GM21423 (cell line): ENCODE measurements around the gene MEOX2.

Source experiments
- ATAC-seq: cut with Tn5 transposase; IDR thresholded peaks from one replicate; pipeline ENCODE4 v1.9.1; 2021; ENCODE audit warnings: mild to moderate bottlenecking, moderate library complexity; ENCODE audit not compliant: unreplicated experiment

The MEOX2 gene

DNA sequence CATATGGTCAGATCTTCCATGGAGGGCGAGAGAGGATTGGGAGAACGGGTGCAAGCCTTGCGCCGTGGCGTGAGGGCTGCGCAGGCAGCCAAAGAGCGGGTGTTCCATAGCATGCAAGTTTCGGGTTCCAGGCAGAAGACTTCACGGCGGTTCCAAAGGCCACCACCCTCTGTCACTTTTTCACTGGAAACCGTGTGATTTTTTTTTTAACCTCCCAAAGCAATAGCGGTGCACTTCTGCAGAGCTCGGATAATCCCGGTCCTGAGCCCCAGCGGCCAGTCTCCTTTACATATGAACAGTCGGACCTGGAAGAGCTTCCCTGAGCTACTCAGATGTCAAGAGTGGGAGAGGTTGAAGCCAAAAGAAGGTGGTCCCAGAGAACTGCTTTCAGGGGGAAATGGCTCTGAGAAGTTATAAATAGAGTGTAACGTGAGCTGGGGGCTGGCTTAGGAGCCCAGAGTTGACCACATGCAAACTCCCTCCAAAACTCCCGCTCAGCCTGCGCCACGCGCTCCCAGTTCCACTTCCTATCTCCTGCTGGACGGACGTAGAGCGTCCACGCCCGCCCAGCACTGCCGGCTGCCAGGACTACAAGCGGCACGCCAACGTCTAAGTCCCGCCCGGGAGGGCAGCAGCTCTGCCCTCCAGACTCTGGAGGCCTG lies at the start of gene MEOX2:
TSS of gene MEOX2 (minus strand) at position 389 of the 662 bp plus-strand sequence. CDS start at position 108, 281 bp downstream.
- ATAC-seq: no peak

DNA sequence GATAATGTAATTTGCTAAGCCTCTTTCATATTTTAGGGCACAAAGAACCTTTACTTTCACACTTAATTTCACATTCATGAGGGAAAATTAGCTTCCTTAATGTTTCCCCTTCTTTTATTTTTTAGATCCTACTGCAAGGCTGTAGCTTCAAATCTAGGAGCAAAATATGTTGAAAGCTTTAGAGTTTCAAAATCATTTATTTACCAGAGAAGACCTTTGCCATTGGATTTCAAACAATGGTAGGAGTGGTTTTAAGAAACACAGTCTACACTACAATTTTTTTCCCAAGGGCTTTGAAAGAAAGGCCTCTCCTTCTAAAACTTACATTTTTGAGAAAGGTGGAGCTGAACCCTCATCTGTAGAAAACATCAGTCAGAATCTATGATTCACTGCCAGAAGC lies 43.3 kb upstream of the MEOX2 start:
- ATAC-seq: no peak

DNA sequence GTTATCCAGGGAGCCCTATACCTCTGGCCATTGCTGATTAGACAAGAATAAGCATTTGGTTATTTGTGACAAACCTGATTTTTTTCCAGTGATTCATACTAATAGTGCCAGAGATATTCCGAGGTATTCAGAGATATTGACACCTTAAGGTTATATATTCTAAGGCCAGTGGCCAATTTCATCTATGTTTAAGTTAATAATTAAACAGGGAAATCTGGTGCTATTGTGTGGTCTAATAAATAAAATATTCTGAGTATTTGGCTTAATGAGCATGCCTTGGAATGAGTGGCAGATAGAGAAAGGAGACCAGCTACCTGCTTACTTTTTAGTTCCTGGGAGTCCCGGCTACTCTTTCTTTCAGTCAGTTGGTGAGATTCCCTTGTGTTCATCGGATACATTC lies 38.6 kb upstream of the MEOX2 start:
- no peak for ATAC-seq

DNA sequence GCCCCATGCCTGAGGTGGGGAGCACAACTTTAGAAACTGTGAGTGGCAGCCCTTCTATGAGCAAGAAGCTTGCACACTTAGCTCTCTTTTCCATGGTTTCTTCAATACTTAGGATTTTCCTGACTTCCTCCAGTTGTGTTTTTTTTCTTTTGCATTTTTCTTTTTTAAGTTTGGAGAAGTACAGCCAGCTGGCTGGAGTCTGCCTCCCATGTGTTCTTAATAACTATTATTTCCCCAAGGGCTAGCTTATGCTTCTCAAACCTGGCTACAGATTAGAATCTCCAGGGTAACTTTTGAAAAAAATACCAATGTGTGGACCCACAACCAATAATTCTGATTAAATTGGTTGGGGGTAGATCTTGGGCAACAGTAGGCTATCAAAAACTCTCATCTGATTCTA lies 37.4 kb upstream of the MEOX2 start:
- no peak for ATAC-seq

DNA sequence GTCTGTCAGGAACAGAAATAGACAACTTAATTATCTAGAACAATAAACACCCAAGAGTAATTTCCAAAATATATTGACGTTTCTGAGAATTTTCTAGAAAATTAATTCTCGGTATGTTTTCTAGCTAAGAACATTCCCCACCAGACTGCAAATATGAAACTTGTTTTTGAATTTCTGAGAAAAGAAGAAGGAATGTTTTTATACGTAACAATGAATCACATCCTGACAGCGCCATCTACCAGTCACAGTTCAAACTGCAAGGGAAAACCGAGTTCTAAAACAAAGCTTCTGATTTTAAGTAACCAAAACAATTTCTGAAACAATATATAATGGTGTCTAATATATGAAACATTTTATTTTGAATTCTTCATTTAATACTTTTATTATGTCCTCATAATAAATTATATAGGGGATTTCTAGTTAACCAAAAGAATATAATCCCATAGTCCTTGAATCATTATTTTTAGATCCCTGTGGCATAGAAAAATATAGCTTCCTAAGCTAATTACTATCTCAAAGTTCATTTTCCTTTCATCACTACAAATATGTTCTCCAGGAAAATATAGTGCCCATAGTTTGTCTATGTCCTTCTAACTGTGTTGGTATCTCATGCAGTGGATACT lies 34.5 kb upstream of the MEOX2 start:
- ATAC-seq: no peak

DNA sequence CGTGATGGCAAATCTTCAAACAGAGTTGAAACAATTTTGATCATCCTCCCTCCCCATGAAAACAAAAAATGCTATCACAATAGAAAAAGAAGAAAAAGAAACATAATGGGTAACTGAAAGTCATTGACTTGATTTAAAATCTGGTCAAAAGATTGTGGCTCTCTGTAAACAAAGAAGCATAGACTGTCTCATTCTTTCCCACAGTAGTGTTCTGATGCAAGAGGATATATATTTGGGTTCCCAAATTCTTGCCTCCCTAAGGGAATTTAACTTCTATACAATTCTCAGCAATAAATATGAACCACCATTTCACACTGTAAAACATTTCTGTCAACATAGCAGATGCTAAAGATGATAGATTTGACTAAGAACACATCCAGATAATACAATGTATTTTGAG lies 32.8 kb upstream of the MEOX2 start:
- ATAC-seq: no peak

DNA sequence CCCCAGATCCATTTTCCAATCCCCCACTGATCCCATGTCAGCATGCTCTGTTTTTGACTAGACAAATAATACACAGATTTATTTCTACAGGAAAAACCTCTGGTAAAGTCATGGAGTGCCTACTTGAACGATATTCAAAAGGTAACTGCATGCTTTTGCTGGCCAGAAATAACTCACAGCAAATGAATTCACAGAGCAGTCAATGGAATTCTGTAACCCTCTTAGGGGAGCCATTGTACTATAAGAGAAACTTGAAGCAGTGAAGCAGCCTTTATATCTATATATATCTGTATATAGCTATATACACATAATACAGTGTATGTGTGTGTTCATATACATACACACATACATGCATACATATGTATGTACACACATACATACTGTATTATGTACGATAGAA lies 29.0 kb upstream of the MEOX2 start:
- no peak for ATAC-seq

DNA sequence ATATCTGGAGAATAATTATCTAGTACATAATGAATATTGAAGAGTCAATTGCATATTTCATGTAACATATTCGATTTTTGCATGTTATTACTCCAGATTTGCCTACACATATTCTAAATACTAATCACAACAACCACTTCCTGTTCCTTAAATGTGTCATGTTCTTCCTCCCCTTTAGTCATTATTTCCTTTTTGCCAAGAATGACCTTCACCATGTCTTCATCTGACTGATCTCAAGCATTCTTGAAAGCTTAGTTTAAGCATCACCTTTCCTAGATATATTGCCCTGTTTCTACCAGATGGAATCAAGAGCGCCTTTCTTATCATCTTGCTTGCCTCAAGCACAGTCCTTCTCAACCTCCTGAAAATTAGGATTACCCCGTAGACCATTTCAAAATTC lies 23.5 kb upstream of the MEOX2 start:
- no peak for ATAC-seq

DNA sequence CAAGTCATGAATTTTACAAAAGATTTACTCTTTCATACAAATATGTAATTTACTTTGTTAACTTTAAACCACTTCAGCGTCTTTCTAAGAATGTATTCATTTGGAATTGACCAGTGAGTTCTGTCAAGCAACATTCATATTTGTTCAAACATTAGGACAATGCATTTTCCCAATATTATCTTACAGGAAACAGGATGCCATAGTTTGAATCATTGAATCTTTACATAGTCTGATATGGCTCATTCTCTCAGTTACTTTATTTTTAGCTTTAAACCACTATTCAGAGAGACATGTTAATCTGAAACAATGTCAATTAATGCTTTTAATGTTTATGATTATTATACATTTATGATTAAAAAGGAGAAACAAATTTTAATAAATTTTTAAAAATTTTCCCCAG lies 21.1 kb upstream of the MEOX2 start:
- ATAC-seq: no peak

DNA sequence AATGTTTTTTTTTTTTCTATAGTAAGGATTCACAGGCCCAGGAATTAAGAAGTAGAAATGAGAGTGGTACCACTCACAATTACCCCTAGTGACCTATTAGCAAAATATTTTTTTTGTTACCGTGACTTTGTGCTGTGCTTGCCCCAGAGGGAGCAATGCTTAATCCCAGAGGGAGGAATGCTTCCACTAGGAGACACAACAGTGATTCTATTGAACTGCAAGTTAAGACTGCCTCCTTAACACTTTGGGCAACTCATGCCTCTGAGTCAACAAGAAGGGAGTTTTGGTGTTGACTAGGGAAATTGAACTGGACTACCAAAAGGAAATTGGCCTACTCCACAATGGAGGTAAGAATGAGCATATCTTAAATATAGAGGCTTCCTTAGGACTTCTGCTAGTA lies 17.2 kb upstream of the MEOX2 start:
- no peak for ATAC-seq

DNA sequence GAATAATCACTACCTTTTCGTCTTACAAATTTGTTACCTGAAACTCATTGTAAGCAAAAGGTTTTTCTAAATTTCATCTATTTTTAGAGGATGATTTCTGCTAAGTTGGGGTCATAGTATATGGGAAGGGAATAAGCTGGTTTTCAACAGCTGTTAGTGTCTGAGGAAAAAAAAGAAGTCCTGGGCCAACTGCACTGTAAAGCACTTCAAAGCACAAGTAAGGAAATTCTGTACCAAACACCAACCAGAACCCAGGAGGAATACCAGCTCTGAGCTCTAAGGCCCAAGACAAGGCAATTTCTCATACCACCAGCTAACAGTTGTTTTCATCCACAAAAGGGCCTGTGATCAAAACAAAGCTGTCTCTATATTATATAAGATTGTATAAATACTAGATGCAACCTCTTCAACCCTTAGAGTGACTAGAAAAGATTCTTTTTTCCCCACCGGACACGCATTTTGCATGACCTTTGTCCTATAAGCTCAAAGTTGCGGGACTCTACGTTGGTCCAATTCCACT lies 6.1 kb upstream of the MEOX2 start:
- ATAC-seq: no peak

DNA sequence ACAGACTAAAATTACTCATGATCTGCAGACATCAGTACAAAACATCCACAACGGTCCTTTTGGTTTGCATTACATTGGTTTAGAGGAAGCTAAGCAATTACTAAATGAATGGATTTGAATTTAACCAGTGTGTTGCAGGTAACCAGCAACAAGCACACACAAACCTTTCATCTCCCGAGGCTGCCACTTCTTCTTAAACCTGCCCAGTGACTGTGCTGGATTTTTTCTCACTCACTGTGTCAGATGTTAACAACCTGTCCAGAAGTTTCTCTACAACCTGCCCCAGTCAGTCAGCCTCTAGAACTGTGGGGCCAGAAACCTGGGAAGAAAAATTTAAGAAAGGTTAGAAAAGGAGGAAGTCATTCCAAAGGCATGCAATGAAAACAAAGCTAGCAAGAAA lies 2.4 kb upstream of the MEOX2 start:
- ATAC-seq: no peak

DNA sequence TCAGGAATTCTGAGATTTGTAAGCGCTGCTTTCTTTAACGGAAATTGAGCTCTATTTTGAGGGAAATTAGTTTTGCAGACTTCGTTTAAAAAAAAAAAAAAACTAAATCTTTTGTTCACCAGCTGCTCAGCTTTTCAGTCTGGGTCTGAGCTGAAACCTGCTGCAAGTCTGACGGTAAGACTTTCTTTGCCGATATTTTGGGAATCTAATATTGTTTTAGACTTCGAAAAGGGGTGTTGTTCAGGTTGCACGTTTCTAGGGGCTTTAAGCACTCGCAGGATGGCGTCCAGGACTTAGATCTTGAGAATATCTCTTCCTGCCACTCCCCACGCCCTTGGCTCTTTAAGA lies 1.8 kb upstream of the MEOX2 start:
- ATAC-seq: no peak

DNA sequence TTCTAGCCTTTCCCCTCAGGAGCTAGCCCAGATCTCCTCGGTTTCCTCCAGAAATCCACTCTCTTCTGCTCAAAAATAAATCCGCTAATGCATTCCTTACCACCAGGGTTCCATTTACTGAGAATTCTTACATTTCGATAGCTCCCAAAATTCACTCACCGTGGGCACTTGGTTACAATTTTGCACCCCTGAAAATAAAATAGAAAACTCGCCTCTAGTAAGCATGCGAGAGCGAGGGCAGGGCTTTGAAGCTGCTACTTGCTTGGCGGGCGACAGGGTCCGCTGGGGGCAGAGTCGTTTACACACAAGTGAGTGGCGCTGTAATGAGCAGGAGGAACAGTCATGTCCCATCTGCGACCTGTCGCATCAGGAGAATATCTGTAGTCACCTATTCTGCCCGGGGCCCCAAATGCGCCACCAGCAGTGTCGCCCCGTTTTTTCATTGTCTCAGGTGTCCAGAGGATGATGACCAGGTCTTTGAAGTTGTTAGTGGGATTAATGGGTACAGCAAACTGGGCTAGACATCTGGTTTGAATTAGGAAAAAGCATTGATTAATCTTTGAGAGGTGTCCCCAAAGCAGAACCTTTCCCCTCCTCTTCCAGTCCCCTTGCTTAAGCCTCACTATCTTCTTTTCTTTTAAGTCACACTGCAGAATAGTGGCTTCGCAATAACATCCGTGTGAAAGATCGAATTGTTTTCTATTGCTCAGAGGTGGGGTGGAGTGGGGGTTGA lies 1.2 kb upstream of the MEOX2 start:
- ATAC-seq: no peak

DNA sequence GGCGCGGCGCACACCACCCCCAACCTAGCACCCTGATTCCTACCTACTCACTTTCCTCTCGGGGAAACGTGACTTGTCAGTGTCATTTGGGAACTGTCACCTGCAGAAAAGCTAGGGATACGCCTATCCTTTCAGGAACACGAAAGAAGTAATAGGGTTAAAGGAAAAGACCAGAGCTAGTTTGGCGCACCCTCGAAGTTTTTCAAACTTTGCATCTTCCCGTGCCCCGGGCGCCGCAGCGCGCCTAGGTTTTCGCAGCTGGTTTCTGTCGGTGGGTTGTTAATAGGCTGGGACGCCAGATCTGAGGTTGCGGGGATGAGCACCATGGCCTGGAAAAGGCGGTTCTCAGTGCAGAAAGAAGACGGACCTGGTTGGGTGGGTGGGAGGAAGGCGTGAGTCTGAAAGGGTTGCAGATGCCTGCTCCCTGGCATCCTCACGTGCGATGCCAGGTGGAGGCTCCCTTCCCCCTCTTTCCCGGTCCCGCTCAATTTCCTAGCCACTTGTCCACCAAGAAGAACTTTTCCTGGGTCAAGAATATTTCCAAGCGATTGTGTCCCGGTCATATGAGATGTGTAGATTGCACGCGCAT lies 568 bp upstream of the MEOX2 start:
- no peak for ATAC-seq

DNA sequence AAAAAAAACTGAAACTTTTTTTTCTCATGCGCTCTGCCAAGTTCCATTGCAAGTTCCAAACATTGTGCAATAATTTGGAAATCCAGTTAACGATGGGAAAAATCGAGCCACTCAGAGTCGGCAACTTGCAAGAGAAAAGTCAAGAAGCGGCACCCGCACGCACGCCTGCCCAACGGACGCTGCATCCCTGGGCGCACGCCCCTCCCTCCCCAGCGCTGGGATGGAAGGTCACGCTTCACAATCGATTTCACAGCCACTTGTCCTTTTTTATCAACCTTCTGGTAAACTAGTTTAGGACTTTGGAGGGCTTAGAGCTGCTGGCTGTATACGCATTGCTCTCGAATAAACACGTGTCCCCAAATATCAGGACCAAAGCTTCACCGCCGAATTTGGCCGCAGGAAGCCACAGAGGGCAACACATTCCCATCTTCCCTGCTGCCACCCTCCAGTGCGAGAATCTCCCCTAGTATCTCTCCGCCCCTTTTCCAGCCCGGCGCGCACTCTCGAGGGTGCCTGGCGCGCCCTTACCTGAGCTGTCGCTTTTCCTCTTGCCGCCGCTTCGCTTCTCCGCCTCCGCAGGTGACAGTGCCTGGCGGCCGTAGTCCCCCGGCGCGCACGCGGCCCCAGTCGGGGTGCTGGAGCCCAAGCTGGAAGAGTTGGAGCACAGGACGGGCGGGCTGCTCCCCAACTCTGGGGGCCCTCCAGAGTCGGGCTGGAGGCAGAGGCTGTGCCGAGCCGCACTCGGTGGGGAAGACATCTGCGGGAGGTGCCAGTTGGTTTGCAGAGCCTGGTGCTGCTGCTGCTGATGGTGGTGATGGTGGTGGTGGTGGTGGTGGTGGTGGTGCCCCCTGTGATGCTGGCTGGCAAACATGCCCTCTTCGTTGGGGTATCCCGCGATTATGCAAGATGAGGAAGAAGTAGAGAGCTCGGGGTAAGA lies 857 bp downstream of the MEOX2 start:
- no peak for ATAC-seq

DNA sequence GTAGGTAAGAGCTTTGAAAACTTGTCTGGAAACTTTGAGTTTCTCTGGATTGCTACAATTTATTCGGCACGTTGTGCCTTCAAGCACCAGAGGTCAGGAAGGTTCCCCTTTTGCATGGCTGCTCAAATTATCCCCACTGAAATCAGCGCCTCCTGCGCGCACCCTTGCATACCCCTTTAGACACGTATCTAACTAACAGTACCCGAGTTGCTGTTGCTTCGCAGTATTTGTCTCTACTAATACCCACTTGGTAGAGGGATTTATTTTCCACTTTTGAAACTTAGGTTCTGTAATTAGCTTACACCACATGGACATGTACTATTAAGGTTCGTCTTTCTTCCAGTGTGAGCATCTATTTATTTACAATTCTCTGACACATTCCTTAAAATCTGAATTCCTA lies 1.6 kb downstream of the MEOX2 start:
- no peak for ATAC-seq

DNA sequence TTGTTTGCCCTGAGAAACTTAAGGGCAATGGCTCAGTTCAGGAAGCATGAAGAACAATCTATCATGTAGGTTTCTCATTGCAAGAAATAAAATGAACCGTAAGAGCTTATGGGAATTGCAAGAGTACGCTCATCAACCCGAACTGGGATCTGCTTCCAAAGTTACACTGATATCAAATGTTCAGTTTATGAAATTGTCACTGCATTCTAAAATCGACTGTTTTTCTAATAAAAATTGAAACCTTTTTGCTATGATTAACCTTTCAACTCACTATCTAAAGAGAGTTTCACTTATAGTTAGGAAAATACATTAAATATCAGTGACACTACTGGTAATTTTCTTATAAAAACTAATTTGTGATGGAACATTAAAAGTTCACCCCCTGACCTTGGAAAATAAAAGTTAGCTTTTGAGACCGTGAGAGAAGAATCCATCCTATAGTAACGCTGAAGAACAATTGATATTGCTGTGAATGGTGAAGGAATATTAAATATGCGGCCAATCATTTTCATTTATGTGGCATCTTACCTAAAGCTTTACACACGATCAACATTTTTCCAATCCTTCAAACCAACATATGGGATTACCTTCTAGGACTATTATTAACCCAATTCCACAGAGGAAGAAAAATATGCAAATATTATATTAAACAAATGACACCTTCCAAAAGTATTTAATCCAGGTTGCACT lies 2.2 kb downstream of the MEOX2 start:
- no peak for ATAC-seq

DNA sequence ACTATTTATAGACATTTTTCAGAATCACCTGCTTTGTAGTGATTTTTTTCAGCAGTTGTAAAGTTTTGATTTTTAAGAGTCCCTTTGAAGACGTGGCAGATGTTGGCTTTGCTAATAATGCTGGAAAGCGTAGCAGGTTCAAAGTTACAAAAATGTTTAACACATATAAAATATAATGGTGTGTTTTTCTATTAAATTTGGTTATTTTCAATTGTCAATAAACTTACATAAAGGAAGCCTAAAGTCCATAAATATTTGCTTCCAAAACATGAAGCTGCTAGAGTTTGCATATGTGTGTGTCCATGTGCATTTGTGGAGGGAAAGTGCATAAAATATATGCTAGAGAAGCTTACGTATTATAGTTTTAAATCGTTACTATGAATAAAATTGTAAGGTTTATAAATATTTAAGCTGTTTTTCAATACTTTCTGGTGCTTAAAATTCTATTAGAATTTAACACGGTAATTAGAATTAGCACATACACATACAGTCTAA lies 3.7 kb downstream of the MEOX2 start:
- ATAC-seq: no peak

DNA sequence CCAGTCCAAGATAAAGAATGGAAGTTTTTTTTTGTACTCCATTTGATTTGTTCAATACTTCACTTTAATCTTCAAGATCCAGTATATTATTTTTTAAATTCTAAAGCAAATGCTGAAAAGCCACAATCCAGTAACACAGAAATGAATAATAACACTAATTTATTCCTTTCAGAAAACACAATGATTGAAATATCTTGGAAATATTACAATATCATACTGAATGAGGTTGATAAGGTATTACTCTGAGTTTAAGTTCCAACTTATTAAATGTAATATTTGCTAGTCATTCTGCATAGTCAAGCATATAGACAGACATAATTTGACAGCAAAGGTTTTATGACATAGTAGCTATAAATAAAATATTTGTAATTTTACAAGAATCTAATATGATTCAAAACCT lies 4.4 kb downstream of the MEOX2 start:
- ATAC-seq: no peak
